ENCODE results near the gene LRRK2.
"Not testable (repeated sequence)": the region's sequence is repeated elsewhere in the genome, so short reads cannot be mapped to it uniquely, and the experiment has no call there.

Gene LRRK2

DNA sequence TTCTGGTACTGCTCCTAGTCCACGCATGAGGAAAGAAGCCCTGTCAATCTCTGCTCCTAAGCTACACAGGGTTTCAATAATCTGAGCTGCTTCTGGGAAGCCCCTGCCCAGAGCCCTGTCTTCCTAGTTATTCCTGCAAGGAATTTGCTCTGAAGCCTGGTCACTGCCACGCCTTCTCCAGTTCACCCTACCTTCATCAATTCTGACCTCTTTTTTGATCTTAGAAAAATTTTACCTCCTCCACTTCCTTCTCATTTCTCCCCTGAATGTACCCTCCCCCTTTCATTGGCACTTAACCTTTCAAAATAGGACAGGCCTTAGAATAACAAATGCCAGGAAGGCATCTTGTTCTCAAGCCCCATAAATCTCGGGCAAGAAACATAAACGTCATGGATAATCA is 14.9 kb upstream of the LRRK2 start:
- ChIA-PET CTCF (no interaction called here), POLR2A (interaction anchor here (1.5 kb wide), 1 partner anchor 15 kb away, joined by 3 read pairs; the partner anchor contains the start of gene LRRK2)
- H3K36me3 ChIP-seq (ENCODE audit: control insufficient read depth in 2 of 2, insufficient read depth in 1 of 2, low read length in 2 of 2), result no peaks in the 10 kb centered on the region
- no peak overlapping the region for H3K4me3 ChIP-seq (ENCODE audit: low read depth, low read length)
- TF ChIP-seq SP3 (tag by site-specific recombination; IDR thresholded peaks at IDR 0.05) (no peak), TRIM28 (IDR thresholded peaks at IDR 0.05; ENCODE audit: borderline replicate concordance, low read length) (no peak), ZNF366 (tag by site-specific recombination; conservative IDR thresholded peaks at IDR 0.05) (no peak), ZNF169 (tag by site-specific recombination; IDR thresholded peaks at IDR 0.05) (no peak), ZNF16 (tag by site-specific recombination; IDR thresholded peaks at IDR 0.05; ENCODE audit: low read depth) (no peak), ZNF677 (tag by site-specific recombination; IDR thresholded peaks at IDR 0.05) (no peak), GLIS1 (tag by site-specific recombination; IDR thresholded peaks at IDR 0.05) (no peak), ZXDB (tag by site-specific recombination; IDR thresholded peaks at IDR 0.05) (no peak), GLI4 (tag by site-specific recombination; IDR thresholded peaks at IDR 0.05) (no peak), GLI2 (tag by site-specific recombination; IDR thresholded peaks at IDR 0.05; ENCODE audit: borderline replicate concordance, low read depth) (no peak)
- TF ChIP-seq, protein P1, sequence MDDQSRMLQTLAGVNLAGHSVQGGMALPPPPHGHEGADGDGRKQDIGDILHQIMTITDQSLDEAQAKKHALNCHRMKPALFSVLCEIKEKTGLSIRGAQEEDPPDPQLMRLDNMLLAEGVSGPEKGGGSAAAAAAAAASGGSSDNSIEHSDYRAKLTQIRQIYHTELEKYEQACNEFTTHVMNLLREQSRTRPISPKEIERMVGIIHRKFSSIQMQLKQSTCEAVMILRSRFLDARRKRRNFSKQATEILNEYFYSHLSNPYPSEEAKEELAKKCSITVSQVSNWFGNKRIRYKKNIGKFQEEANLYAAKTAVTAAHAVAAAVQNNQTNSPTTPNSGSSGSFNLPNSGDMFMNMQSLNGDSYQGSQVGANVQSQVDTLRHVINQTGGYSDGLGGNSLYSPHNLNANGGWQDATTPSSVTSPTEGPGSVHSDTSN (CRISPR knock-in tag; IDR thresholded peaks at IDR 0.05), result no peak
- TF ChIP-seq, protein P2, sequence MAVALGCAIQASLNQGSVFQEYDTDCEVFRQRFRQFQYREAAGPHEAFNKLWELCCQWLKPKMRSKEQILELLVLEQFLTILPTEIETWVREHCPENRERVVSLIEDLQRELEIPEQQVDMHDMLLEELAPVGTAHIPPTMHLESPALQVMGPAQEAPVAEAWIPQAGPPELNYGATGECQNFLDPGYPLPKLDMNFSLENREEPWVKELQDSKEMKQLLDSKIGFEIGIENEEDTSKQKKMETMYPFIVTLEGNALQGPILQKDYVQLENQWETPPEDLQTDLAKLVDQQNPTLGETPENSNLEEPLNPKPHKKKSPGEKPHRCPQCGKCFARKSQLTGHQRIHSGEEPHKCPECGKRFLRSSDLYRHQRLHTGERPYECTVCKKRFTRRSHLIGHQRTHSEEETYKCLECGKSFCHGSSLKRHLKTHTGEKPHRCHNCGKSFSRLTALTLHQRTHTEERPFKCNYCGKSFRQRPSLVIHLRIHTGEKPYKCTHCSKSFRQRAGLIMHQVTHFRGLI (tag by site-specific recombination; IDR thresholded peaks at IDR 0.05), result no peak
- no peaks in the 10 kb centered on the region for H3K9me3 ChIP-seq (ENCODE audit: control insufficient read depth, insufficient read depth, low read depth, low read length)
- peaks cover 6% of the 10 kb centered on the region; the same call in 1 of the 2 replicates for H3K4me1 ChIP-seq (ENCODE audit: control insufficient read depth, insufficient read depth, low read length)
- H3K27ac ChIP-seq (ENCODE audit: extremely low read depth, low read depth, low read length), result no peak overlapping the region

DNA sequence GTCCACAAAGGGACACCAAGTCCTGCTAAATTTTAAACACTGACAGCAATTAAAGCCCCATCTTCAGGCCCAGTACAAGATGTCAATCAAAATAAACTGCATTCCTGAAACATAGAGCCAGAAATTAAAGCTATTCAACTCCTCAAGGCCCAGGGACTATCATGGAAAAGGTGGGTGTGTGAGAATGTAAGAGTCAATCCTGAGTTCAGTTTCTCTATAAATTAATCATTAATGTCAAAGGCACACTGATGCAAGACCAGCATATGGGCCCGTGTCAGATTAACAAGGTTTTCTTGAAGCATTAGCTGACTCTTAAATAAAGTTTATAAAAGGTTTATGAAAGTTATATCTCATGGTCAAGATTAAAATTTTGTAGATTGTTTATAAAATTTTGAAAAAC is 13.6 kb upstream of the LRRK2 start:
- POLR2A ChIA-PET; H3K9me3 ChIP-seq (ENCODE audit: control insufficient read depth, insufficient read depth, low read depth, low read length); H3K4me3 ChIP-seq (ENCODE audit: low read depth, low read length); H3K27ac ChIP-seq (ENCODE audit: extremely low read depth, low read depth, low read length); H3K4me1 ChIP-seq (ENCODE audit: control insufficient read depth, insufficient read depth, low read length); H3K36me3 ChIP-seq (ENCODE audit: control insufficient read depth in 2 of 2, insufficient read depth in 1 of 2, low read length in 2 of 2); CTCF ChIA-PET: not testable (repeated sequence)

DNA sequence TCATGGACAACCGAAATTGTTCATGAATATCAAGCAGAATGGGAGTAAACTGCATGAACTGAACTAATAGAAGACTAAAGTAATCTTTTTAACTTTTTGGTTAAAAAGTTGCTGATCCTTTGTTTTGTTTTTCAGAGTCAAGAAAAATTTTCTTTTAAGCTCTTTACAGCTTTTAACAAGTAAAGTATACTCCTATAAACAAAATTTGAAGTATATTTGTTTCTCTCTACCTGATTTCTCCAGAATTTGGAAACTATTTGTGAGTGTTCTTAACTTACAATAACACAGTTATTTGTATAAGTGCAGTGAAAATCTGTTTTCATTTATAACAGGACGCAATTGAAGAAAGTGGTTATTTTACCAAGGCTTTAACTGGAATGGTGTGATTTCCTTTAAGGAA is 12.2 kb upstream of the LRRK2 start:
- no peaks in the 10 kb centered on the region for H3K9me3 ChIP-seq (ENCODE audit: control insufficient read depth, insufficient read depth, low read depth, low read length)
- ChIA-PET POLR2A (no interaction called here), CTCF (no interaction called here)
- H3K27ac ChIP-seq (ENCODE audit: extremely low read depth, low read depth, low read length), result no peak overlapping the region
- TF ChIP-seq SETDB1 (IDR thresholded peaks at IDR 0.05; ENCODE audit: insufficient read length, low read length), result peak; percentile 92
- no peak for TF ChIP-seq ZNF155 (tag by site-specific recombination; IDR thresholded peaks at IDR 0.05)
- peaks cover 6% of the 10 kb centered on the region; the same call in 1 of the 2 replicates for H3K4me1 ChIP-seq (ENCODE audit: control insufficient read depth, insufficient read depth, low read length)
- no peaks in the 10 kb centered on the region for H3K36me3 ChIP-seq (ENCODE audit: control insufficient read depth in 2 of 2, insufficient read depth in 1 of 2, low read length in 2 of 2)
- no peak overlapping the region for H3K4me3 ChIP-seq (ENCODE audit: low read depth, low read length)

DNA sequence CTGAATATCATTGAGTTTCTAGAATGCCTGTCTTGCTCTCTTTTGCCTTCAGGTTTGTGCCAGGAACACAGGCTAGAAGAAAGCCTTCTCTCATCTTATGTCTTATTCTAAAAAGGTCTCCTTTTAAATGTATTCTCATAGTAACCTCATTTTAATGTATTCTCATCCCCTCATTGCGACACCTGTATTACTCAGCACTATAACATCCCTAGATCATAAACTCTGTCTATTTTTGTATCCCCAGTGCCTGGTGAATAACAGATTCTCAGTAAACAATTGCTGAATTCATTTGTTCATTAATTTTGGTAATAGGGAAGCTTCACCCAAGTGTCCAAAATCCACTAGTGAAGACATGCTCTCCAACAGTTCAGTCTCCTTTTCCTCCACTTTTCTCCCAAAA is 8.8 kb upstream of the LRRK2 start:
- no peaks in the 10 kb centered on the region for H3K9me3 ChIP-seq (ENCODE audit: control insufficient read depth, insufficient read depth, low read depth, low read length)
- CTCF ChIA-PET, result no interaction called here
- POLR2A ChIA-PET, result no interaction called here
- no peaks in the 10 kb centered on the region for H3K4me1 ChIP-seq (ENCODE audit: control insufficient read depth, insufficient read depth, low read length)
- no peaks in the 10 kb centered on the region for H3K36me3 ChIP-seq (ENCODE audit: control insufficient read depth in 2 of 2, insufficient read depth in 1 of 2, low read length in 2 of 2)
- no peak overlapping the region for H3K27ac ChIP-seq (ENCODE audit: extremely low read depth, low read depth, low read length)
- no peak overlapping the region for H3K4me3 ChIP-seq (ENCODE audit: low read depth, low read length)
- TF ChIP-seq ZBTB20 (tag by site-specific recombination; IDR thresholded peaks at IDR 0.05) (no peak), ZNF223 (tag by site-specific recombination; IDR thresholded peaks at IDR 0.05) (no peak), ZNF560 (tag by site-specific recombination; IDR thresholded peaks at IDR 0.05; ENCODE audit: borderline replicate concordance) (no peak), ZNF610 (tag by site-specific recombination; IDR thresholded peaks at IDR 0.05; ENCODE audit: borderline replicate concordance) (no peak), ZNF529 (tag by site-specific recombination; IDR thresholded peaks at IDR 0.05; ENCODE audit: insufficient replicate concordance) (no peak), ZNF114 (tag by site-specific recombination; IDR thresholded peaks at IDR 0.05) (no peak), ZNF169 (tag by site-specific recombination; IDR thresholded peaks at IDR 0.05) (no peak), ZNF214 (tag by site-specific recombination; IDR thresholded peaks at IDR 0.05; ENCODE audit: borderline replicate concordance) (no peak), ZNF677 (tag by site-specific recombination; IDR thresholded peaks at IDR 0.05) (no peak)
- TF ChIP-seq, protein P3, sequence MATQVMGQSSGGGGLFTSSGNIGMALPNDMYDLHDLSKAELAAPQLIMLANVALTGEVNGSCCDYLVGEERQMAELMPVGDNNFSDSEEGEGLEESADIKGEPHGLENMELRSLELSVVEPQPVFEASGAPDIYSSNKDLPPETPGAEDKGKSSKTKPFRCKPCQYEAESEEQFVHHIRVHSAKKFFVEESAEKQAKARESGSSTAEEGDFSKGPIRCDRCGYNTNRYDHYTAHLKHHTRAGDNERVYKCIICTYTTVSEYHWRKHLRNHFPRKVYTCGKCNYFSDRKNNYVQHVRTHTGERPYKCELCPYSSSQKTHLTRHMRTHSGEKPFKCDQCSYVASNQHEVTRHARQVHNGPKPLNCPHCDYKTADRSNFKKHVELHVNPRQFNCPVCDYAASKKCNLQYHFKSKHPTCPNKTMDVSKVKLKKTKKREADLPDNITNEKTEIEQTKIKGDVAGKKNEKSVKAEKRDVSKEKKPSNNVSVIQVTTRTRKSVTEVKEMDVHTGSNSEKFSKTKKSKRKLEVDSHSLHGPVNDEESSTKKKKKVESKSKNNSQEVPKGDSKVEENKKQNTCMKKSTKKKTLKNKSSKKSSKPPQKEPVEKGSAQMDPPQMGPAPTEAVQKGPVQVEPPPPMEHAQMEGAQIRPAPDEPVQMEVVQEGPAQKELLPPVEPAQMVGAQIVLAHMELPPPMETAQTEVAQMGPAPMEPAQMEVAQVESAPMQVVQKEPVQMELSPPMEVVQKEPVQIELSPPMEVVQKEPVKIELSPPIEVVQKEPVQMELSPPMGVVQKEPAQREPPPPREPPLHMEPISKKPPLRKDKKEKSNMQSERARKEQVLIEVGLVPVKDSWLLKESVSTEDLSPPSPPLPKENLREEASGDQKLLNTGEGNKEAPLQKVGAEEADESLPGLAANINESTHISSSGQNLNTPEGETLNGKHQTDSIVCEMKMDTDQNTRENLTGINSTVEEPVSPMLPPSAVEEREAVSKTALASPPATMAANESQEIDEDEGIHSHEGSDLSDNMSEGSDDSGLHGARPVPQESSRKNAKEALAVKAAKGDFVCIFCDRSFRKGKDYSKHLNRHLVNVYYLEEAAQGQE (tag by site-specific recombination; IDR thresholded peaks at IDR 0.05), result no peak
- TF ChIP-seq, protein P4, sequence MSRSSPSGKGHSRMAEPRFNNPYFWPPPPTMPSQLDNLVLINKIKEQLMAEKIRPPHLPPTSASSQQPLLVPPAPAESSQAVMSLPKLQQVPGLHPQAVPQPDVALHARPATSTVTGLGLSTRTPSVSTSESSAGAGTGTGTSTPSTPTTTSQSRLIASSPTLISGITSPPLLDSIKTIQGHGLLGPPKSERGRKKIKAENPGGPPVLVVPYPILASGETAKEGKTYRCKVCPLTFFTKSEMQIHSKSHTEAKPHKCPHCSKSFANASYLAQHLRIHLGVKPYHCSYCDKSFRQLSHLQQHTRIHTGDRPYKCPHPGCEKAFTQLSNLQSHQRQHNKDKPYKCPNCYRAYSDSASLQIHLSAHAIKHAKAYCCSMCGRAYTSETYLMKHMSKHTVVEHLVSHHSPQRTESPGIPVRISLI (tag by site-specific recombination; IDR thresholded peaks at IDR 0.05), result no peak
